ENCODE results near the gene EPHA6.
"Not testable (repeated sequence)": the region's sequence is repeated elsewhere in the genome, so short reads cannot be mapped to it uniquely, and the experiment has no call there.

Gene EPHA6

GRCh38 chr3:97485206-97485605 lies 670.8 kb downstream of the EPHA6 start:
- DNase-seq, result no peak

GRCh38 chr3:97487587-97487986 lies 673.2 kb downstream of the EPHA6 start:
- no peak for DNase-seq

GRCh38 chr3:97488741-97489140 lies 674.3 kb downstream of the EPHA6 start:
- DNase-seq, result no peak

GRCh38 chr3:97495896-97496295 lies 681.5 kb downstream of the EPHA6 start:
- no peak for DNase-seq

GRCh38 chr3:97497138-97497537 lies 682.7 kb downstream of the EPHA6 start:
- no peak for DNase-seq

GRCh38 chr3:97504463-97504862 lies 690.1 kb downstream of the EPHA6 start:
- no peak for DNase-seq

GRCh38 chr3:97510795-97511194 lies 696.4 kb downstream of the EPHA6 start:
- DNase-seq, result no peak

GRCh38 chr3:97515076-97515475 lies 700.7 kb downstream of the EPHA6 start:
- DNase-seq, result no peak

- no peak for DNase-seq
Observed at GRCh38 chr3:97530691-97531090, 716.3 kb downstream of the EPHA6 start.

- DNase-seq, result not testable (repeated sequence)
Observed at GRCh38 chr3:97547573-97547972, 733.2 kb downstream of the EPHA6 start.

GRCh38 chr3:97550408-97550807 lies 736.0 kb downstream of the EPHA6 start:
- no peak for DNase-seq

- DNase-seq, result no peak
Observed at GRCh38 chr3:97552186-97552585, 737.8 kb downstream of the EPHA6 start.

GRCh38 chr3:97575742-97576141 lies 761.3 kb downstream of the EPHA6 start:
- no peak for DNase-seq

GRCh38 chr3:97576221-97576620 lies 761.8 kb downstream of the EPHA6 start:
- no peak for DNase-seq

GRCh38 chr3:97579365-97579764 lies 765.0 kb downstream of the EPHA6 start:
- DNase-seq, result no peak

GRCh38 chr3:97610626-97611025 lies 796.2 kb downstream of the EPHA6 start:
- DNase-seq, result no peak

GRCh38 chr3:97612632-97613031 lies 798.2 kb downstream of the EPHA6 start:
- DNase-seq, result no peak

GRCh38 chr3:97613139-97613538 lies 798.7 kb downstream of the EPHA6 start:
- DNase-seq, result no peak

GRCh38 chr3:97620514-97620913 lies 806.1 kb downstream of the EPHA6 start:
- not testable (repeated sequence) for DNase-seq

GRCh38 chr3:97636465-97636864 lies 822.1 kb downstream of the EPHA6 start:
- no peak for DNase-seq

GRCh38 chr3:97646932-97647331 lies 832.5 kb downstream of the EPHA6 start:
- DNase-seq, result no peak

- no peak for DNase-seq
Observed at GRCh38 chr3:97647441-97647982, 833.1 kb downstream of the EPHA6 start.

- DNase-seq, result no peak
Observed at GRCh38 chr3:97655971-97656370, 841.6 kb downstream of the EPHA6 start.

- no peak for DNase-seq
Observed at GRCh38 chr3:97656638-97657037, 842.2 kb downstream of the EPHA6 start.

GRCh38 chr3:97658668-97659285 lies 844.4 kb downstream of the EPHA6 start:
- no peak for DNase-seq
